BJ (cell line): Measurements from ENCODE around the gene FAM81A. TPM values are rescaled to one million over a fixed set of nuclear protein-coding genes. Genes with fewer than 3 reads are reported as not detected.

Experiments
- CTCF ChIA-PET: fragments of 350-600 bp; formaldehyde crosslinking; extraction: SDS; loops from one replicate; lab custom pipeline; 2021; ENCODE audit warnings: antibody characterized with exemption, inconsistent platforms; lab: Yijun Ruan, JAX
- POLR2A ChIA-PET: fragments of 300-600 bp; sonication (Branson Sonifier 250); formaldehyde crosslinking; extraction: SDS; loops from one replicate; lab custom pipeline; 2021; ENCODE audit warnings: antibody characterized with exemption; lab: Charles Lee
- DNase-seq: peaks from one replicate; pipeline ENCODE4 v3.0.0-alpha.2; 2011; ENCODE audit warnings: low read depth
- H3K27me3 ChIP-seq: 2 replicates; pipeline ENCODE4 v1.6.0; 2011; ENCODE audit warnings: low read length; ENCODE audit not compliant: control insufficient read depth, insufficient read depth
- H3K36me3 ChIP-seq: 2 replicates; pipeline ENCODE4 v1.5.1; 2011; ENCODE audit warnings: low read length; ENCODE audit not compliant: control insufficient read depth, insufficient read depth
- H3K4me3 ChIP-seq: 2 replicates; pipeline ENCODE4 v1.5.1; 2011; ENCODE audit warnings: low read depth, mild to moderate bottlenecking, control low read depth, low read length
- polyA plus RNA-seq: library from polyadenylated mRNA; depleted of rRNA; stranded (reverse); fragments of >200 nt; gene quantifications from 2 replicates; pipeline ENCODE4 v1.2.3, GENCODE V29; 2011
- TF ChIP-seq, protein P1 (sequence below): IDR thresholded peaks from 2 replicates; pipeline ENCODE4 v1.5.1; 2011; ENCODE audit warnings: low read depth, mild to moderate bottlenecking, control low read depth, inconsistent platforms, low read length, moderate library complexity; ENCODE audit not compliant: insufficient read depth

FAM81A gene
- polyA plus RNA-seq, 1 experiment, result not detected

DNA sequence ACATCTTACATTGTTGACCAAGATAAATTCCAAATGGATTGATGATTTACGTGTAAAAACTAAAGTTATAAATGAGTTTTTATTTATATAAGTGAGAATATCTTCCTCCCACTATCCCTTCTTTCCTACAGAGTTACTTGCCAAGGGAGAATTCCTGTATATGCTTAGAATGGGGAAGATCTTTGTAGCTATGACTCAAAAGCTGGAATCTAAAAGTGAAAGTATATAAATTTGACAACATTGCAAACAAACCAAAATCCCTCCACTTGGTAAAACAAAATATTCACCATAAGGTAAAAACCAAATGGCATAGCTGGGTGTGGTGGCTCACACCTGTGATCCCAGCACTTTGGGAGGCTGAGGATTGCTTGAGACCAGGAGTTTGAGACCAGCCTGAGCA, 120.9 kb downstream of the FAM81A start:
- POLR2A ChIA-PET, result interaction anchor here (0.6 kb wide), 1 partner anchor 9 kb away, joined by 3 read pairs; no protein-coding TSS in a partner anchor
- TF ChIP-seq, protein P1, sequence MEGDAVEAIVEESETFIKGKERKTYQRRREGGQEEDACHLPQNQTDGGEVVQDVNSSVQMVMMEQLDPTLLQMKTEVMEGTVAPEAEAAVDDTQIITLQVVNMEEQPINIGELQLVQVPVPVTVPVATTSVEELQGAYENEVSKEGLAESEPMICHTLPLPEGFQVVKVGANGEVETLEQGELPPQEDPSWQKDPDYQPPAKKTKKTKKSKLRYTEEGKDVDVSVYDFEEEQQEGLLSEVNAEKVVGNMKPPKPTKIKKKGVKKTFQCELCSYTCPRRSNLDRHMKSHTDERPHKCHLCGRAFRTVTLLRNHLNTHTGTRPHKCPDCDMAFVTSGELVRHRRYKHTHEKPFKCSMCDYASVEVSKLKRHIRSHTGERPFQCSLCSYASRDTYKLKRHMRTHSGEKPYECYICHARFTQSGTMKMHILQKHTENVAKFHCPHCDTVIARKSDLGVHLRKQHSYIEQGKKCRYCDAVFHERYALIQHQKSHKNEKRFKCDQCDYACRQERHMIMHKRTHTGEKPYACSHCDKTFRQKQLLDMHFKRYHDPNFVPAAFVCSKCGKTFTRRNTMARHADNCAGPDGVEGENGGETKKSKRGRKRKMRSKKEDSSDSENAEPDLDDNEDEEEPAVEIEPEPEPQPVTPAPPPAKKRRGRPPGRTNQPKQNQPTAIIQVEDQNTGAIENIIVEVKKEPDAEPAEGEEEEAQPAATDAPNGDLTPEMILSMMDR, result no peak
- no peak overlapping the region for H3K4me3 ChIP-seq
- no peaks in the 10 kb centered on the region for H3K36me3 ChIP-seq
- H3K27me3 ChIP-seq, result no peaks in the 10 kb centered on the region
- DNase-seq, result no peak
- CTCF ChIA-PET, result interaction anchor here (2.2 kb wide), 1 partner anchor 30 kb away, joined by 5 read pairs; no protein-coding TSS in a partner anchor

- TF ChIP-seq, protein P1, result no peak
- POLR2A ChIA-PET, result no interaction called here
- H3K27me3 ChIP-seq, result no peaks in the 10 kb centered on the region
- no peak for DNase-seq
- CTCF ChIA-PET, result interaction anchor here (2.9 kb wide), 1 partner anchor 29 kb away, joined by 8 read pairs; no protein-coding TSS in a partner anchor
- H3K4me3 ChIP-seq, result no peak overlapping the region
- no peaks in the 10 kb centered on the region for H3K36me3 ChIP-seq
These were observed 123.6 kb downstream of the FAM81A start for GRCh38 chr15:59561547-59561946.

- no peak overlapping the region for H3K4me3 ChIP-seq
- no peak for DNase-seq
- CTCF ChIA-PET, result interaction anchor here (0.6 kb wide), 1 partner anchor 30 kb away, joined by 3 read pairs; no protein-coding TSS in a partner anchor
- TF ChIP-seq, protein P1, result peak; percentile 18; the same call in 1 of the 2 replicates
- no peaks in the 10 kb centered on the region for H3K36me3 ChIP-seq
- H3K27me3 ChIP-seq, result no peaks in the 10 kb centered on the region
- POLR2A ChIA-PET, result no interaction called here
These were observed 124.6 kb downstream of the FAM81A start for GRCh38 chr15:59562448-59563186.

GRCh38 chr15:59565299-59565698, 127.3 kb downstream of the FAM81A start:
- Histone ChIP-seq H3K36me3 (no peaks in the 10 kb centered on the region), H3K27me3 (no peaks in the 10 kb centered on the region; the same call in 1 of the 2 replicates), H3K4me3 (no peak overlapping the region)
- ChIA-PET CTCF (no interaction called here), POLR2A (no interaction called here)
- no peak for DNase-seq
- TF ChIP-seq, protein P1, result no peak

DNA sequence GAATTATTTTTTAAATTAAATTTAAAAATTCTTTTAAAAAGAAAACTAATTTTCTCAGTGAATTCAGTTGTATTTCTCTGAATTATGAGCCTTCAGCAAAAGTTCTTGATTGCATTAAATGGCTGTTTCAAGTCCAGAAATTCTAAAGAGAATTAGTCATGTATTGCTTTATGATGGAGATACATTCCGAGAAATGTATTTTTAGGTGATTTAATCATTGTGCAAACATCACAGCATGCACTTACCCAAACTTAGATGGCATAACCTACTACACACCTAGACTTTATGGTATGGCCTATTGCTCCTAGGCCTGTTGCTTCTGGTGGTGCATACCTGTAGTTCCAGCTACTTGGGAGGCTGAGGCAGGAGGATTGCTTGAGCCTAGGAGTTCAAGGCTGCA, 129.3 kb downstream of the FAM81A start:
- Histone ChIP-seq H3K4me3 (no peak overlapping the region), H3K27me3 (no peaks in the 10 kb centered on the region; the same call in 1 of the 2 replicates), H3K36me3 (no peaks in the 10 kb centered on the region)
- ChIA-PET POLR2A (no interaction called here), CTCF (no interaction called here)
- TF ChIP-seq, protein P1, result no peak
- no peak for DNase-seq
